ENCODE data around the gene POLL.
A peak's percentile ranks its signal among the peaks of the same experiment; 100 is the strongest.
"Not testable (repeated sequence)": the region's sequence is repeated elsewhere in the genome, so short reads cannot be mapped to it uniquely, and the experiment has no call there.

POLL gene
- long read RNA-seq, transcript POLL-205 (8 exons, 2,360 nt): major isoform, 53 of 305 reads
- long read RNA-seq, partial matches to known transcripts: 19 of 305 reads
- long read RNA-seq, other reads (novel, unspliced or antisense): 219 of 305 reads

DNA sequence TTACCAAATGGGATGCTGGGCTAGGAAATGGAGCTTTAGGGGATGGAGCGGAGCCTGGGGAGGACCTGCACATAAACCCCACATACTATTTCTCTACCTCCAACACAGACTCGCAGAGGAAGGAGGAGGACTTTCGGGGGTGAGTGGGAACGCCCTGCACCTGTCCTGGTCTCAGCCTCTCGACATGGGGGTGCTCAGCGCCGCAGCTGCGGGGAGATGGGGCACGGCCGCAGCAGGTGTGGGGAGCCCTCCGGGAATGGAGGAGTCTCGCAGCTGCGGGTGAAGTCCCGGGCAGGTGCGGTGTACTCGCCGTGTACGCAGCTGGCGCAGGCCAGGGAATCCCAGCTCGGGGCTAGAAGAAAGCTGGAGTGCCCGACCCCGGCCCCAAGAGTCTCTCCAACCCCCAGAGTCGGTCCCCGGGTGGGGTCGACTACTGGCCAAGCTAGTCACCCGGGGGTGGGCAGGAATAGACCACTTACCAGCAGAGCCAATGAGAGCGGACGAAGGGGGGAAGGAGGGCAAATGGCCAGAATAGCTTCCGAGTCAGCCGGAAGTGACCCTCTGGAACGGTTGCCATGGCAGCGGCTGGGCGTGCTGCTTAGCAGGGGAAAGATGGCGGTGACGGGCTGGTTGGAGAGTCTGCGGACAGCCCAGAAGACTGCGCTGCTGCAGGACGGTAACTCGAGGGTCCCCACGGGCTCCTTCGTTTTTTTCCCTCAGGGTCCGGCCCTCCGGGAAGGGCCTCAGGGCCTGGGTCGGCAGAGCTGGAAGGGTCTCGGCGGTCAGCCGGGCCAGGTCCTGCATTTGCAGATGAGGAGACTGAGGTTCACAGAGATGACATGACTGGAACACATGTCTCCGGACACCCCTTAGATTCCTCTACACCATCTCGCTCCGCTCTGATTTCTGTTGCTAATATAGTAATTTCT is at the start of gene POLL, which contains the start of gene DPCD:
Gene POLL (minus strand): TSS at position 533 of the 929 bp plus-strand sequence. CDS start 897 bp downstream, outside the sequence.
Gene DPCD (plus strand): TSS at position 597 of the 929 bp plus-strand sequence. CDS start 16 bp downstream, at position 613.
- Histone ChIP-seq H3K27me3 (ENCODE audit: insufficient read depth, poor library complexity, severe bottlenecking) (no peaks in the 10 kb centered on the region), H3K4me3 (replicated peaks; ENCODE audit: insufficient read depth, low read length) (peak within 1 kb of the TSS; percentile 83), H3K27ac (replicated peaks) (peak within 1 kb of the TSS; percentile 74)
- no peak for TF ChIP-seq POLR2AphosphoS5 (IDR thresholded peaks at IDR 0.05; ENCODE audit: low read depth)
- TF ChIP-seq SPI1 (IDR thresholded peaks at IDR 0.05; ENCODE audit: borderline replicate concordance, low read depth): peak; percentile 18; the same call in 1 of the 2 replicates
- peak; percentile 96 for TF ChIP-seq GABPA (IDR thresholded peaks at IDR 0.05; ENCODE audit: low read depth)
- TF ChIP-seq, protein P1, sequence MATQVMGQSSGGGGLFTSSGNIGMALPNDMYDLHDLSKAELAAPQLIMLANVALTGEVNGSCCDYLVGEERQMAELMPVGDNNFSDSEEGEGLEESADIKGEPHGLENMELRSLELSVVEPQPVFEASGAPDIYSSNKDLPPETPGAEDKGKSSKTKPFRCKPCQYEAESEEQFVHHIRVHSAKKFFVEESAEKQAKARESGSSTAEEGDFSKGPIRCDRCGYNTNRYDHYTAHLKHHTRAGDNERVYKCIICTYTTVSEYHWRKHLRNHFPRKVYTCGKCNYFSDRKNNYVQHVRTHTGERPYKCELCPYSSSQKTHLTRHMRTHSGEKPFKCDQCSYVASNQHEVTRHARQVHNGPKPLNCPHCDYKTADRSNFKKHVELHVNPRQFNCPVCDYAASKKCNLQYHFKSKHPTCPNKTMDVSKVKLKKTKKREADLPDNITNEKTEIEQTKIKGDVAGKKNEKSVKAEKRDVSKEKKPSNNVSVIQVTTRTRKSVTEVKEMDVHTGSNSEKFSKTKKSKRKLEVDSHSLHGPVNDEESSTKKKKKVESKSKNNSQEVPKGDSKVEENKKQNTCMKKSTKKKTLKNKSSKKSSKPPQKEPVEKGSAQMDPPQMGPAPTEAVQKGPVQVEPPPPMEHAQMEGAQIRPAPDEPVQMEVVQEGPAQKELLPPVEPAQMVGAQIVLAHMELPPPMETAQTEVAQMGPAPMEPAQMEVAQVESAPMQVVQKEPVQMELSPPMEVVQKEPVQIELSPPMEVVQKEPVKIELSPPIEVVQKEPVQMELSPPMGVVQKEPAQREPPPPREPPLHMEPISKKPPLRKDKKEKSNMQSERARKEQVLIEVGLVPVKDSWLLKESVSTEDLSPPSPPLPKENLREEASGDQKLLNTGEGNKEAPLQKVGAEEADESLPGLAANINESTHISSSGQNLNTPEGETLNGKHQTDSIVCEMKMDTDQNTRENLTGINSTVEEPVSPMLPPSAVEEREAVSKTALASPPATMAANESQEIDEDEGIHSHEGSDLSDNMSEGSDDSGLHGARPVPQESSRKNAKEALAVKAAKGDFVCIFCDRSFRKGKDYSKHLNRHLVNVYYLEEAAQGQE (IDR thresholded peaks at IDR 0.05; ENCODE audit: insufficient replicate concordance, low read depth): no peak
- peak; percentile 81 to 96 for DNase-seq (ENCODE audit: low read depth in 1 of 2, low spot score in 1 of 2)

DNA sequence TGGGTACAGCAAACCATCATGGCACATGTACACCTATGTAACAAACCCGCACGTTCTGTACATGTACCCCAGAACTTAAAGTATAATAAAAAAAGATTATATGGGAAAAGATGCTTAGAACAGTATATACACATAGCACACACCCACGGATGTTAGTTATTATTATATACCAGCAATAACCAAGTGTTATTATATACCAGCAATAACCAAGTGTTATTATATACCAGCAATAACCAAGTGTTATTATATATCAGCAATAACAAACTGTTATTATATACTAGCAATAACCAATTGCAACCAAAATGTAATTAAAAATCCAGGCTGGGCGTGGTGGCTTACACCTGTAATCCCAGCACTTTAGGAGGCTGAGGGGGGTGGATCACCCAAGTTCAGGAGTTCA is 45.5 kb upstream of the POLL start:
- not testable (repeated sequence) for DNase-seq (ENCODE audit: low read depth in 1 of 2, low spot score in 1 of 2); H3K27me3 ChIP-seq (ENCODE audit: insufficient read depth, poor library complexity, severe bottlenecking)

DNA sequence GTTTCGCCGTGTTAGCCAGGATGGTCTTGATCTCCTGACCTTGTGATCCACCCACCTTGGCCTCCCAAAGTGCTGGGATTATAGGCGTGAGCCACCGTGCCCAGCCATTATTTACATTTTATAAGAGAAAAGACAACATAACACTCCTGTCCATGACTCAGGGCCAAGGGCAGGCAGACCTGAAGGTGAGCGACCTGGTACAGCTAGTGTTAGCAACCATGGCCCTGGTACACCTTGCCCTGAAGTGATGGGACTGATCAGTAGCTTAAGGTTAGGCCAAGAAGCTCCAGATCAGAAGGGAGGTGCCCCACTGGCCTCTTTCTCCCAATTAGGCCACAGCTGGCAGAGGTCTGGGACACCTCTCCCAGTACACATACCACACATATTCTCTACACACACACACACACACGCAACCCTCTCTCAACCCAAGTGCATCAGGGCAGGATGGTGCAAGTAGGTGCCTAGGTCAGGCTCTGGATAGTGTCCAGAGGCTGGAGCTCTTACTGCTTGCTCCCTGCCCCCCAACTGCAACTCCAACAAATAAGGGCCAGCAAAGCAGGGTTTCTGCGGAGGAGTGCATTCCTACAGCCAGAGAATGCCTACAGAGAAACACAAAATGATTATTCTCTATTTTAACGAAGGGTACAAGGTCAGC is 43.9 kb upstream of the POLL start:
- no peak for DNase-seq (ENCODE audit: low read depth in 1 of 2, low spot score in 1 of 2)
- Histone ChIP-seq H3K27me3 (ENCODE audit: insufficient read depth, poor library complexity, severe bottlenecking) (no peaks in the 10 kb centered on the region), H3K27ac (replicated peaks) (no peak overlapping the region), H3K4me3 (replicated peaks; ENCODE audit: insufficient read depth, low read length) (no peak overlapping the region)
- TF ChIP-seq, protein P1 (IDR thresholded peaks at IDR 0.05; ENCODE audit: insufficient replicate concordance, low read depth): no peak
- TF ChIP-seq, protein P2, sequence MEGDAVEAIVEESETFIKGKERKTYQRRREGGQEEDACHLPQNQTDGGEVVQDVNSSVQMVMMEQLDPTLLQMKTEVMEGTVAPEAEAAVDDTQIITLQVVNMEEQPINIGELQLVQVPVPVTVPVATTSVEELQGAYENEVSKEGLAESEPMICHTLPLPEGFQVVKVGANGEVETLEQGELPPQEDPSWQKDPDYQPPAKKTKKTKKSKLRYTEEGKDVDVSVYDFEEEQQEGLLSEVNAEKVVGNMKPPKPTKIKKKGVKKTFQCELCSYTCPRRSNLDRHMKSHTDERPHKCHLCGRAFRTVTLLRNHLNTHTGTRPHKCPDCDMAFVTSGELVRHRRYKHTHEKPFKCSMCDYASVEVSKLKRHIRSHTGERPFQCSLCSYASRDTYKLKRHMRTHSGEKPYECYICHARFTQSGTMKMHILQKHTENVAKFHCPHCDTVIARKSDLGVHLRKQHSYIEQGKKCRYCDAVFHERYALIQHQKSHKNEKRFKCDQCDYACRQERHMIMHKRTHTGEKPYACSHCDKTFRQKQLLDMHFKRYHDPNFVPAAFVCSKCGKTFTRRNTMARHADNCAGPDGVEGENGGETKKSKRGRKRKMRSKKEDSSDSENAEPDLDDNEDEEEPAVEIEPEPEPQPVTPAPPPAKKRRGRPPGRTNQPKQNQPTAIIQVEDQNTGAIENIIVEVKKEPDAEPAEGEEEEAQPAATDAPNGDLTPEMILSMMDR (IDR thresholded peaks at IDR 0.05; ENCODE audit: insufficient read depth, low read length): no peak
- no peak for TF ChIP-seq POLR2AphosphoS5 (IDR thresholded peaks at IDR 0.05; ENCODE audit: low read depth)

More for the DNA sequence above, 45.5 kb upstream of the POLL start:
- not testable (repeated sequence) for H3K27ac ChIP-seq (replicated peaks); H3K4me3 ChIP-seq (replicated peaks; ENCODE audit: insufficient read depth, low read length)

DNA sequence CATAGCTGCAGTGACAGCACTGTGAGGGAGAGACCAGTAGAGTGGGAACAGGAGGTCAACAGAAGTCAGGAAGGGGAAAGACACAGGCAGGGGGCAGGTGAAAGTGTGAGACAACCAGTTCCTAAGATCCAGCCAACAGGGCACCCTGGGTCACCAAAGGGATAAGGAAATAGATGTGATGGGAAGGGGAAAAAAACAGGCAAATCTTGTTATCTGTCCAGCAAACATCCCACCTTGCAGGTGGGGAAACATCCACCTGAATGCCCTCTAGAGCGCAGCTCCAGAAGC is 42.5 kb upstream of the POLL start:
- DNase-seq (ENCODE audit: low read depth in 1 of 2, low spot score in 1 of 2): no peak
- TF ChIP-seq, protein P1 (IDR thresholded peaks at IDR 0.05; ENCODE audit: insufficient replicate concordance, low read depth): no peak
- TF ChIP-seq, protein P2 (IDR thresholded peaks at IDR 0.05; ENCODE audit: insufficient read depth, low read length): no peak
- TF ChIP-seq SPI1 (IDR thresholded peaks at IDR 0.05; ENCODE audit: borderline replicate concordance, low read depth) (no peak), POLR2AphosphoS5 (IDR thresholded peaks at IDR 0.05; ENCODE audit: low read depth) (no peak), GABPA (IDR thresholded peaks at IDR 0.05; ENCODE audit: low read depth) (no peak)
- H3K4me3 ChIP-seq (replicated peaks; ENCODE audit: insufficient read depth, low read length): no peak overlapping the region
- no peak overlapping the region for H3K27ac ChIP-seq (replicated peaks)
- no peaks in the 10 kb centered on the region for H3K27me3 ChIP-seq (ENCODE audit: insufficient read depth, poor library complexity, severe bottlenecking)
